K562 (cell line): Measurements from ENCODE around the gene MAGIX. TPM values are rescaled to one million over a fixed set of nuclear protein-coding genes. Genes with fewer than 3 reads are reported as not detected.

Source experiments
- RCOR1 ChIP-seq, 2 experiments: IDR thresholded peaks; 2 replicates each; pipeline ENCODE4 v1.6.1; 2012; ENCODE audit warnings: low read depth in 2 of 2, low read length in 2 of 2, borderline replicate concordance in 1 of 2, improper control_type of control experiment in 1 of 2
- REST ChIP-seq, 2 experiments: fragments of 450-650 bp; formaldehyde crosslinking in 1 of 2; IDR thresholded peaks; 2 replicates each; pipeline versions ENCODE4 v1.4.0 to v1.6.1; 2014 to 2020; ENCODE audit warnings: mild to moderate bottlenecking in 2 of 2, borderline replicate concordance in 1 of 2, low read depth in 1 of 2
- SMAD4 ChIP-seq: fragments of 250-450 bp; sonication (Bioruptor Pico); conservative IDR thresholded peaks from 2 replicates; pipeline ENCODE4 v1.8.0; 2021; ENCODE audit warnings: inconsistent platforms, mild to moderate bottlenecking, moderate library complexity
- TFAM ChIP-seq: fragments of 250-450 bp; sonication (Bioruptor Pico); conservative IDR thresholded peaks from 2 replicates; pipeline ENCODE4 v1.5.0; 2021; ENCODE audit warnings: mild to moderate bottlenecking, moderate library complexity
- TRIM25 ChIP-seq: fragments of 450-650 bp; IDR thresholded peaks from 2 replicates; pipeline ENCODE4 v1.7.0; 2016; ENCODE audit warnings: borderline replicate concordance
- ZNF3 ChIP-seq: fragments of 250-450 bp; sonication (Bioruptor Pico); IDR thresholded peaks from 2 replicates; pipeline ENCODE4 v1.5.0; 2021; ENCODE audit warnings: mild to moderate bottlenecking, moderate library complexity
- ZNF740 ChIP-seq, 3 experiments: fragments of 200-800 bp in 1 of 3; sonication (Bioruptor generic) in 1 of 3; sonication (generic) in 1 of 3; formaldehyde crosslinking in 1 of 3; IDR thresholded peaks; 2 replicates each; pipeline versions ENCODE4 v1.6.1 to v1.8.0; 2016 to 2022; ENCODE audit warnings: mild to moderate bottlenecking in 2 of 3, missing compliant biosample characterization in 2 of 3, missing genetic modification characterization in 2 of 3, missing genetic modification reagents in 1 of 3
- polyA plus RNA-seq, 8 experiments: library from polyadenylated mRNA; depleted of rRNA in 4 of 8; stranded (reverse) in 5 of 8; unstranded in 3 of 8; fragments of >200 nt; fragmentation: Nextera tagmentation in 2 of 8; fragmentation: Illumina TruSeq in 1 of 8; extraction: Ambion mirVana in 2 of 8; extraction: Trizol in 1 of 8; gene quantifications; 2 replicates each; pipeline versions ENCODE4 v1.2.1 to v1.2.3, GENCODE V29; 2011 to 2014; ENCODE audit warnings: inconsistent platforms in 1 of 8, missing spikeins in 1 of 8
- total RNA-seq, 7 experiments: library from RNA; depleted of rRNA in 6 of 7; stranded (reverse); fragments of >200 nt in 6 of 7; fragmentation: Illumina TruSeq in 2 of 7; extraction: Trizol in 2 of 7; gene quantifications; 2 replicates each; pipeline versions ENCODE4 v1.2.1 to v1.2.3, GENCODE V29; 2011 to 2021; ENCODE audit warnings: low replicate concordance in 1 of 7
- TF ChIP-seq, protein P1 (sequence below): IDR thresholded peaks from 3 replicates; pipeline ENCODE4 v1.6.1; 2011; ENCODE audit warnings: borderline replicate concordance, mild to moderate bottlenecking, moderate library complexity; ENCODE audit not compliant: insufficient read length; ENCODE audit errors: extremely low read depth

MAGIX gene
- total and polyA plus RNA-seq, 9 of the 15 experiments (the other 6 are each of a cell fraction or from before 2014, with no cell fraction given): 0.08 to 3.5 (median 0.47) TPM

- TF ChIP-seq REST (IDR thresholded peaks at IDR 0.05; ENCODE audit: borderline replicate concordance) (no peak), REST (CRISPR knock-in tag; IDR thresholded peaks at IDR 0.05; ENCODE audit: low read depth) (no peak), TFAM (CRISPR knock-in tag) (no peak), RCOR1 (IDR thresholded peaks at IDR 0.05; ENCODE audit: borderline replicate concordance in 1 of 2, low read depth in 2 of 2, low read length in 2 of 2) (no peak), ZNF740 (CRISPR knock-in tag; IDR thresholded peaks at IDR 0.05) (peak; percentile 47; the same call in 1 of the 2 replicates), ZNF740 (tag; IDR thresholded peaks at IDR 0.05) (no peak), ZNF3 (CRISPR knock-in tag) (no peak), TRIM25 (no peak), SMAD4 (CRISPR knock-in tag) (no peak)
- TF ChIP-seq, protein P1, sequence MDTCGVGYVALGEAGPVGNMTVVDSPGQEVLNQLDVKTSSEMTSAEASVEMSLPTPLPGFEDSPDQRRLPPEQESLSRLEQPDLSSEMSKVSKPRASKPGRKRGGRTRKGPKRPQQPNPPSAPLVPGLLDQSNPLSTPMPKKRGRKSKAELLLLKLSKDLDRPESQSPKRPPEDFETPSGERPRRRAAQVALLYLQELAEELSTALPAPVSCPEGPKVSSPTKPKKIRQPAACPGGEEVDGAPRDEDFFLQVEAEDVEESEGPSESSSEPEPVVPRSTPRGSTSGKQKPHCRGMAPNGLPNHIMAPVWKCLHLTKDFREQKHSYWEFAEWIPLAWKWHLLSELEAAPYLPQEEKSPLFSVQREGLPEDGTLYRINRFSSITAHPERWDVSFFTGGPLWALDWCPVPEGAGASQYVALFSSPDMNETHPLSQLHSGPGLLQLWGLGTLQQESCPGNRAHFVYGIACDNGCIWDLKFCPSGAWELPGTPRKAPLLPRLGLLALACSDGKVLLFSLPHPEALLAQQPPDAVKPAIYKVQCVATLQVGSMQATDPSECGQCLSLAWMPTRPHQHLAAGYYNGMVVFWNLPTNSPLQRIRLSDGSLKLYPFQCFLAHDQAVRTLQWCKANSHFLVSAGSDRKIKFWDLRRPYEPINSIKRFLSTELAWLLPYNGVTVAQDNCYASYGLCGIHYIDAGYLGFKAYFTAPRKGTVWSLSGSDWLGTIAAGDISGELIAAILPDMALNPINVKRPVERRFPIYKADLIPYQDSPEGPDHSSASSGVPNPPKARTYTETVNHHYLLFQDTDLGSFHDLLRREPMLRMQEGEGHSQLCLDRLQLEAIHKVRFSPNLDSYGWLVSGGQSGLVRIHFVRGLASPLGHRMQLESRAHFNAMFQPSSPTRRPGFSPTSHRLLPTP: no peak
These were observed 9.8 kb downstream of the MAGIX start (continued) for GRCh38 chrX:49172280-49172780.
